Measurements from ENCODE around the gene STAT4. TPM values are rescaled to one million over a fixed set of nuclear protein-coding genes. Genes with fewer than 3 reads are reported as not detected.

STAT4 gene
- polyA plus RNA-seq, 1 donor (not counting 4 experiments of a cell fraction or from before 2014, with no cell fraction given), result 2.0 TPM

DNA sequence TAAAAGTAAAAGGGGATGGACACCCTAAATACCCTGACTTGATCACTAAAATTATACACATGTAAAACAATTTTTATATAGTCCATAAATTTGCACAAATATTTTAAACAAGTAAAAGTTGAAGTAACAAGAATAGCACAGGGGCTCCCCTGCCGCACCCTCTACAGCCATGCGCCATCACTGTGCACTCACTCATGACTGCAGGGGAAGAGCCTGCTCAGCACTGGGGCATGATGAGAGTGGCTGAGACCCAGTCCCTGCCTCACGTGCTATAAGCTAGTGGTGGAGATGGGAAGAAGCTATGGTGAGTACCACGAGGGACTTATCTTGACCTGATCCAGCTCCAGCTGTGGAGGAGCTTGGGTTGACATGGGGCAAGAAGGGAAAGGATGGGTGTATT lies 47.5 kb upstream of the STAT4 start:
- no peak for DNase-seq (ENCODE audit: low read depth, low spot score)
- H3K9me3 ChIP-seq (ENCODE audit: control insufficient read depth, low read depth, low read length), result no peaks in the 10 kb centered on the region
- peaks cover 41% of the 10 kb centered on the region for H3K4me1 ChIP-seq (ENCODE audit: control insufficient read depth, extremely low read depth, insufficient read depth, low read length)
- no peaks in the 10 kb centered on the region for H4K20me1 ChIP-seq (ENCODE audit: control insufficient read depth, extremely low read depth, insufficient read depth, low read length)
- no peaks in the 10 kb centered on the region for H3K9me1 ChIP-seq (ENCODE audit: control insufficient read depth, extremely low read depth, insufficient read depth, low read length)
- H3K9ac ChIP-seq (ENCODE audit: control insufficient read depth, extremely low read depth, insufficient read depth, low read length), result no peak overlapping the region
- FAIRE-seq, result no peak
- H3K79me2 ChIP-seq (ENCODE audit: control insufficient read depth, insufficient read depth, low read length), result no peaks in the 10 kb centered on the region
- dilution Hi-C loops (cut with MboI; ENCODE audit: extremely low pct_ligation_motif_present, low sequenced_read_pairs), result no loop called here
- TF ChIP-seq CTCF (optimal IDR thresholded peaks at IDR 0.05 in 1 of 3, IDR thresholded peaks at IDR 0.05 in 1 of 3, conservative IDR thresholded peaks at IDR 0.05 in 1 of 3; ENCODE audit: extremely low read depth in 1 of 3, insufficient read depth in 2 of 3, low read length in 3 of 3) (no peak), EZH2 (IDR thresholded peaks at IDR 0.05; ENCODE audit: low read length) (no peak)
- H3K27me3 ChIP-seq (ENCODE audit: control insufficient read depth, extremely low read depth, insufficient read depth, low read length), result no peaks in the 10 kb centered on the region
- H2AFZ ChIP-seq (ENCODE audit: control insufficient read depth, low read length), result no peak overlapping the region
- H3K27ac ChIP-seq (ENCODE audit: control insufficient read depth, insufficient read depth, low read length), result no peak overlapping the region
- no peak overlapping the region for H3K4me3 ChIP-seq (ENCODE audit: control insufficient read depth in 2 of 3, extremely low read depth in 1 of 3, insufficient read depth in 2 of 3, low read depth in 1 of 3, low read length in 3 of 3)
- H3K36me3 ChIP-seq (ENCODE audit: control insufficient read depth in 2 of 2, extremely low read depth in 1 of 2, insufficient read depth in 2 of 2, low read length in 2 of 2), result no peaks in the 10 kb centered on the region
- no peak overlapping the region for H3K4me2 ChIP-seq (ENCODE audit: control insufficient read depth, extremely low read depth, insufficient read depth, low read depth, low read length)

DNA sequence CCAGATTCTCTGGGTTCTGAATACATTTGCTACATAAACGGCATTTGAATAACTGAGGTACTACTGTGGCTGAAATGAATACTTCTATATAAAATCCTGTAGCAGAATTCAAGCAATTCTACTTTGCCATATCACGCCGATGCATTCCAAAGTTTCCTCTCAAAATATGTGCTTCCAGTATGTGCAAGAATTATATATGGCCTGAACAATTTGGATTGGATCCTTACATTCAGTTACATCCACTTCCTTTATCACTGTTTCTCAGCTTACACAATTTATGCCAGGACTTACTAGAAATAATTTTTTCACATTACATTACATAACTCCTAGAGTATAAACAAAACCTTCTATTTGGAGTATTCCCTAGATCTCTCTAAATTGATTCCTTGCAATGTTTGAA lies 46.3 kb upstream of the STAT4 start:
- Histone ChIP-seq H3K4me1 (ENCODE audit: control insufficient read depth, extremely low read depth, insufficient read depth, low read length) (peaks cover 33% of the 10 kb centered on the region), H3K9me1 (ENCODE audit: control insufficient read depth, extremely low read depth, insufficient read depth, low read length) (no peaks in the 10 kb centered on the region), H3K9ac (ENCODE audit: control insufficient read depth, extremely low read depth, insufficient read depth, low read length) (no peak overlapping the region), H3K27me3 (ENCODE audit: control insufficient read depth, extremely low read depth, insufficient read depth, low read length) (no peaks in the 10 kb centered on the region), H4K20me1 (ENCODE audit: control insufficient read depth, extremely low read depth, insufficient read depth, low read length) (no peaks in the 10 kb centered on the region), H3K79me2 (ENCODE audit: control insufficient read depth, insufficient read depth, low read length) (no peaks in the 10 kb centered on the region), H3K27ac (ENCODE audit: control insufficient read depth, insufficient read depth, low read length) (no peak overlapping the region), H3K4me2 (ENCODE audit: control insufficient read depth, extremely low read depth, insufficient read depth, low read depth, low read length) (no peak overlapping the region), H3K9me3 (ENCODE audit: control insufficient read depth, low read depth, low read length) (no peaks in the 10 kb centered on the region), H3K4me3 (ENCODE audit: control insufficient read depth in 2 of 3, extremely low read depth in 1 of 3, insufficient read depth in 2 of 3, low read depth in 1 of 3, low read length in 3 of 3) (no peak overlapping the region), H3K36me3 (ENCODE audit: control insufficient read depth in 2 of 2, extremely low read depth in 1 of 2, insufficient read depth in 2 of 2, low read length in 2 of 2) (no peaks in the 10 kb centered on the region), H2AFZ (ENCODE audit: control insufficient read depth, low read length) (no peak overlapping the region)
- DNase-seq (ENCODE audit: low read depth, low spot score), result no peak
- dilution Hi-C loops (cut with MboI; ENCODE audit: extremely low pct_ligation_motif_present, low sequenced_read_pairs), result no loop called here
- TF ChIP-seq CTCF (optimal IDR thresholded peaks at IDR 0.05 in 1 of 3, IDR thresholded peaks at IDR 0.05 in 1 of 3, conservative IDR thresholded peaks at IDR 0.05 in 1 of 3; ENCODE audit: extremely low read depth in 1 of 3, insufficient read depth in 2 of 3, low read length in 3 of 3) (no peak), EZH2 (IDR thresholded peaks at IDR 0.05; ENCODE audit: low read length) (no peak)
- no peak for FAIRE-seq

Measured in keratinocyte (primary cell).